Heart right ventricle (tissue), 16 donors: ENCODE measurements around the gene ATP6V0C. TPM values are rescaled to one million over a fixed set of nuclear protein-coding genes. Genes with fewer than 3 reads are reported as not detected.

Experiments used
- ATAC-seq, 8 donors: fragments of 200-7000 bp; cut with Tn5 transposase; one replicate each; pipeline ENCODE4 v1.9.1; 2020; ENCODE audit warnings: mild to moderate bottlenecking in 8 of 8, moderate library complexity in 8 of 8, moderate number of reproducible peaks in 1 of 8
- DNase-seq, 2 donors: peaks; one replicate each; pipeline ENCODE4 v3.0.0-alpha.2; 2020
- H3K27ac ChIP-seq, 10 donors: fragments of 200-600 bp; sonication (generic) in 2 of 10; one replicate each; pipeline versions ENCODE4 v1.5.0 to v1.8.0; 2020 to 2022; ENCODE audit warnings: mild to moderate bottlenecking in 3 of 10
- H3K27me3 ChIP-seq, 7 donors: fragments of 200-600 bp; one replicate each; pipeline ENCODE4 v1.8.0; 2021 to 2022; ENCODE audit warnings: mild to moderate bottlenecking in 2 of 7
- H3K36me3 ChIP-seq, 9 donors: fragments of 200-600 bp; sonication (generic) in 1 of 9; one replicate each; pipeline versions ENCODE4 v1.5.0 to v1.8.0; 2020 to 2022; ENCODE audit warnings: mild to moderate bottlenecking in 2 of 9
- H3K4me1 ChIP-seq, 9 donors: fragments of 200-600 bp; sonication (generic) in 1 of 9; one replicate each; pipeline versions ENCODE4 v1.5.0 to v1.8.0; 2020 to 2022; ENCODE audit warnings: mild to moderate bottlenecking in 4 of 9
- H3K4me3 ChIP-seq, 10 donors: fragments of 200-600 bp; sonication (generic) in 2 of 10; one replicate each; pipeline versions ENCODE4 v1.5.0 to v1.8.0; 2020 to 2022; ENCODE audit warnings: mild to moderate bottlenecking in 7 of 10, moderate library complexity in 2 of 10
- H3K9me3 ChIP-seq, 11 donors: fragments of 200-600 bp in 10 of 11; sonication (generic) in 2 of 11; one replicate each; pipeline versions ENCODE4 v1.5.0 to v1.8.0; 2013 to 2022; ENCODE audit warnings: mild to moderate bottlenecking in 2 of 11, control low read depth in 1 of 11, moderate library complexity in 1 of 11
- CTCF ChIP-seq, 9 donors: fragments of 200-600 bp; sonication (generic) in 2 of 9; IDR thresholded peaks; one replicate each; pipeline versions ENCODE4 v1.5.0 to v1.8.0; 2021 to 2022; ENCODE audit warnings: antibody characterized with exemption in 9 of 9, mild to moderate bottlenecking in 5 of 9, moderate library complexity in 1 of 9
- WGBS, 2 donors: extraction: QIAGEN DNeasy Blood & Tissue Kit; methylation state at CpG; one replicate each; pipeline ENCODE4 v1.1.7; 2013; ENCODE audit warnings: inconsistent platforms in 1 of 2; 5-methylcytosine and 5-hydroxymethylcytosine counted together
- intact Hi-C, 10 donors: fragments of 100-400 bp; cut with DNase I; formaldehyde crosslinking; loops; one replicate each; pipeline versions ENCODE4 v1.11.1 to v1.14.2; 2022
- polyA plus RNA-seq, 2 donors: library from polyadenylated mRNA; stranded (reverse); fragments of 200-250 nt; gene quantifications; one replicate each; pipeline ENCODE4 v1.2.3, GENCODE V29; 2013
- total RNA-seq, 10 donors: library from RNA; stranded (reverse); fragmentation: NEBNext Ultra II Directional in 3 of 10; extraction: Animal tissue kit (Norgen Biotek cat#: 25700) in 3 of 10; gene quantifications; one replicate each; pipeline versions ENCODE4 v1.2.1 to v1.2.4, GENCODE V29; 2021 to 2023
- donor health status: Arrhythmogenic right ventricular cardiomyopathy.
- donor health status: ischemic (EF 13 %, LVEDD 7.1; RV severe dilation, severe dysfunction).
- donor health status: healthy with polysubstance abuse.
- donor health status: DM: no; HTN: yes; CAD: no.
- donor health status: DM: no; HTN: no; CAD: no.
- donor health status: ischemic (EF 25% LVEDD 6.9; RV normal size, moderate dysfunction).
- donor health status: ischemic (EF 25% LVEDD 5.7; RV mildly dilated, moderate dysfunction).
- donor health status: healthy.
- donor health status: DM: yes; HTN: yes; CAD: no.
- donor health status: Ischemic cardiomyopathy.
- donor health status: ischemic (EF 35%, LVEDD 5.7; RV mildly dilated, moderate dysfunction).
- donor health status: nonischemic (EF 11% LVEDD 7.7; RV severe dilation, severe dysfunction).
- donor health status: DM: yes; HTN: yes; CAD: no.
- donor health status: PGD.
- donor health status: ischemic (EF 29% LVEDD 5.4; RV normal size, mild dysfunction).
- donor health status: nonischemic (EF 23%, LVEDD 6.1; RV moderate dilation, normal function).

The ATP6V0C gene
- total and polyA plus RNA-seq, 12 donors = 58.5 to 243 (median 130) TPM

- 80 to 83% methylated on average over 29 of the region's 29 CpGs for WGBS, 2 donors
- DNase-seq (no peak), ATAC-seq (no peak)
- intact Hi-C loops = no loop called here
- no peak for TF ChIP-seq CTCF (IDR thresholded peaks at IDR 0.05)
- H3K36me3 ChIP-seq = no peaks in the 10 kb centered on the region
- peaks cover 17 to 45% (median 35%) of the 10 kb centered on the region in 9 donors for H3K4me1 ChIP-seq
- peak overlapping the region in 1 of 10 donors; percentile 16 for H3K27ac ChIP-seq
- H3K9me3 ChIP-seq = no peaks in the 10 kb centered on the region
- H3K4me3 ChIP-seq = peak overlapping the region in 8 of 10 donors; percentile 30 to 68 (median 53)
- peaks cover 4 to 50% (median 25%) of the 10 kb centered on the region in 7 donors for H3K27me3 ChIP-seq
Observed at GRCh38 chr16:2466667-2467527, 46.9 kb upstream of the ATP6V0C start.

GRCh38 chr16:2467528-2468232, 46.1 kb upstream of the ATP6V0C start:
- 1% methylated on average over 69 to 80 of the region's 80 CpGs for WGBS, 2 donors
- peaks cover 20 to 49% (median 36%) of the 10 kb centered on the region in 9 donors for H3K4me1 ChIP-seq
- peak overlapping the region in 4 of 10 donors; percentile 16 to 53 (median 40) for H3K27ac ChIP-seq

DNA sequence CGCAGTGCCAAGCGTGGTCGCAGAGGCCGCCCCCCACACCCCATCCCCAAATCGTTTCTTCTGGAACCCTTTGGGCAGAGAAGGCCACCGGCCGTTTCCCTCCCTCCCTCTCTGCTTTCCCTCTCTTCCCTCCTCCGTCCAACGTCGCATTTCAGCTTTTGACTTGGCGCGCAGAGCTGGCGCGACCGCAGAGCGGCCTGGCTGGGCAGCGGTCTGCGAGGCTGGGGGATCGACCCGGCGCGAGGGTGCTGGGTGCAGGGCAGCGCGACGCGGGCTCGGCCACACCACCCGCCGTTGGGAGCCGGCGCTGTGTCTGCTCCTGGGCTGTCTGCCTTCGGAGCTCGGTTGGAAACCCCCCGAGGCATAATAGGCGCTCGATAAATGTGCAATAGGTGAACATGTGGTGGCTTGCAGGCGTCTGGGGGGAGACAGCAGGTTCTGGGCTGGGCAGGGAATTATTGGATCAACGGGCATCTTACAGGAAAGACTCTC, 45.5 kb upstream of the ATP6V0C start:
- no peaks in the 10 kb centered on the region for H3K36me3 ChIP-seq
- peaks cover 20 to 51% (median 40%) of the 10 kb centered on the region in 9 donors for H3K4me1 ChIP-seq
- no peaks in the 10 kb centered on the region for H3K9me3 ChIP-seq
- peak overlapping the region in 3 of 10 donors; percentile 16 to 50 (median 29) for H3K27ac ChIP-seq
- H3K4me3 ChIP-seq = peak overlapping the region; percentile 4 to 68 (median 53)
- 1% methylated on average over 38 of the region's 38 CpGs for WGBS, 2 donors
- peaks cover 11 to 64% (median 39%) of the 10 kb centered on the region in 7 donors for H3K27me3 ChIP-seq
- DNase-seq = no peak
- intact Hi-C loops = no loop called here
- ATAC-seq = peak in 2 of 8 donors; percentile 2 to 13
- TF ChIP-seq CTCF (IDR thresholded peaks at IDR 0.05) = no peak

More at GRCh38 chr16:2467528-2468232, 46.1 kb upstream of the ATP6V0C start:
- TF ChIP-seq CTCF (IDR thresholded peaks at IDR 0.05) = peak in 2 of 9 donors; percentile 18 to 23
- H3K9me3 ChIP-seq = no peaks in the 10 kb centered on the region
- peaks cover 9 to 58% (median 33%) of the 10 kb centered on the region in 7 donors for H3K27me3 ChIP-seq
- ATAC-seq (peak; percentile 45 to 86 (median 80)), DNase-seq (peak; percentile 75 to 83)
- intact Hi-C loops = no loop called here
- H3K36me3 ChIP-seq = no peaks in the 10 kb centered on the region
- H3K4me3 ChIP-seq = peak overlapping the region; percentile 4 to 68 (median 53)
